ENCODE measurements around the gene GRAMD4. TPM values are rescaled to one million over a fixed set of nuclear protein-coding genes. Genes with fewer than 3 reads are reported as not detected.

The GRAMD4 gene
- total and polyA plus RNA-seq, 2 experiments from 2014 or later, result 21.8 to 31.0 TPM

- Histone ChIP-seq H3K4me3 (no peak overlapping the region), H3K27ac (peak overlapping the region; percentile 83), H3K27me3 (no peaks in the 10 kb centered on the region), H4K20me1 (ENCODE audit: insufficient read depth, poor library complexity, severe bottlenecking) (peaks cover 14% of the 10 kb centered on the region), H3K79me2 (peaks cover 57% of the 10 kb centered on the region), H3K9me2 (replicated peaks; ENCODE audit: insufficient read depth) (no peaks in the 10 kb centered on the region), H3K36me3 (replicated peaks; ENCODE audit: insufficient read depth, low read depth) (no peaks in the 10 kb centered on the region), H2AFZ (no peak overlapping the region), H3K4me2 (no peak overlapping the region), H3K9me3 (ENCODE audit: low read depth) (no peaks in the 10 kb centered on the region), H3K4me1 (ENCODE audit: insufficient read depth) (peaks cover 26% of the 10 kb centered on the region)
- DNase-seq (ENCODE audit: low spot score), result no peak
- 82% methylated on average over 18 of the region's 18 CpGs for WGBS (ENCODE audit: low lambda C conversion rate, missing lambda C conversion rate)
- TF ChIP-seq CTCF (IDR thresholded peaks at IDR 0.05; ENCODE audit: poor library complexity), result no peak
- no peak for TF ChIP-seq EZH2phosphoT487 (IDR thresholded peaks at IDR 0.05; ENCODE audit: low read depth, severe bottlenecking, unreplicated experiment)
- TF ChIP-seq EZH2 (IDR thresholded peaks at IDR 0.05; ENCODE audit: borderline replicate concordance), result no peak
Measured at GRCh38 chr22:46617207-46617985, 2.8 kb upstream of the GRAMD4 start.

GRCh38 chr22:46617986-46618647 is 2.1 kb upstream of the GRAMD4 start:
- no peak overlapping the region for H3K4me2 ChIP-seq
- no peak for DNase-seq (ENCODE audit: low spot score)
- H3K9me2 ChIP-seq (replicated peaks; ENCODE audit: insufficient read depth), result no peaks in the 10 kb centered on the region
- peaks cover 56% of the 10 kb centered on the region for H3K79me2 ChIP-seq
- H3K9me3 ChIP-seq (ENCODE audit: low read depth), result no peaks in the 10 kb centered on the region
- TF ChIP-seq CTCF (IDR thresholded peaks at IDR 0.05; ENCODE audit: poor library complexity) (no peak), EZH2 (IDR thresholded peaks at IDR 0.05; ENCODE audit: borderline replicate concordance) (no peak), EZH2phosphoT487 (IDR thresholded peaks at IDR 0.05; ENCODE audit: low read depth, severe bottlenecking, unreplicated experiment) (no peak)
- H4K20me1 ChIP-seq (ENCODE audit: insufficient read depth, poor library complexity, severe bottlenecking), result peaks cover 12% of the 10 kb centered on the region
- H2AFZ ChIP-seq, result no peak overlapping the region
- WGBS (ENCODE audit: low lambda C conversion rate, missing lambda C conversion rate), result 92% methylated on average over 28 of the region's 29 CpGs
- H3K4me1 ChIP-seq (ENCODE audit: insufficient read depth), result peaks cover 19% of the 10 kb centered on the region
- H3K27me3 ChIP-seq, result no peaks in the 10 kb centered on the region
- peak overlapping the region; percentile 83 for H3K27ac ChIP-seq
- H3K4me3 ChIP-seq, result no peak overlapping the region
- H3K36me3 ChIP-seq (replicated peaks; ENCODE audit: insufficient read depth, low read depth), result no peaks in the 10 kb centered on the region

GRCh38 chr22:46618667-46619066 is 1.5 kb upstream of the GRAMD4 start:
- H3K79me2 ChIP-seq, result peaks cover 50% of the 10 kb centered on the region
- WGBS (ENCODE audit: low lambda C conversion rate, missing lambda C conversion rate), result 94% methylated on average over 11 of the region's 19 CpGs
- no peak overlapping the region for H3K4me3 ChIP-seq
- peaks cover 14% of the 10 kb centered on the region for H3K4me1 ChIP-seq (ENCODE audit: insufficient read depth)
- TF ChIP-seq EZH2phosphoT487 (IDR thresholded peaks at IDR 0.05; ENCODE audit: low read depth, severe bottlenecking, unreplicated experiment), result no peak
- TF ChIP-seq EZH2 (IDR thresholded peaks at IDR 0.05; ENCODE audit: borderline replicate concordance), result no peak
- no peak for TF ChIP-seq CTCF (IDR thresholded peaks at IDR 0.05; ENCODE audit: poor library complexity)
- DNase-seq (ENCODE audit: low spot score), result no peak
- no peaks in the 10 kb centered on the region for H3K9me3 ChIP-seq (ENCODE audit: low read depth)
- no peak overlapping the region for H2AFZ ChIP-seq
- H3K9me2 ChIP-seq (replicated peaks; ENCODE audit: insufficient read depth), result no peaks in the 10 kb centered on the region
- H3K36me3 ChIP-seq (replicated peaks; ENCODE audit: insufficient read depth, low read depth), result no peaks in the 10 kb centered on the region
- H3K4me2 ChIP-seq, result no peak overlapping the region
- no peaks in the 10 kb centered on the region for H3K27me3 ChIP-seq
- H4K20me1 ChIP-seq (ENCODE audit: insufficient read depth, poor library complexity, severe bottlenecking), result peaks cover 9% of the 10 kb centered on the region
- no peak overlapping the region for H3K27ac ChIP-seq
